ENCODE results near the gene SECISBP2. TPM values are rescaled to one million over a fixed set of nuclear protein-coding genes. Genes with fewer than 3 reads are reported as not detected.
"Not testable (repeated sequence)": the region's sequence is repeated elsewhere in the genome, so short reads cannot be mapped to it uniquely, and the experiment has no call there.

The SECISBP2 gene
- total and polyA plus RNA-seq, 2 donors from 2014 or later: 27.0 to 59.8 TPM

DNA sequence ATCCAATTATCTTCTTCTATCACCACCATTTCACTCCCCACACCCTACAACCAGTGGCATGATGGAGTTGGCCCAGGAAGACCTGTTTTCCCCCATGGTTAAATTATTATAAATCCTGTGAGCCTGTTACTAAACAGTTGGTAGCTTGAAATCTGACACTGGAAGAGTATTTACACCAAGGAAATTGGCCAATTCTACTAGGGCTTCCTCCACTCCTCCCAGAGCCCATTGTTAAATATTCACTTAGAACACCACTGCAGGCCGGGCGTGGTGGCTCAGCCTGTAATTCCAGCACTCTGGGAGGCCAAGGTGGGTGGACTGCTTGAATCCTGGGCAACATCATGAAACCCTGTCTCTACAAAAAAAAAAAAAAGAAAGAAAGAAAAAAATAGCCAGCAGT is 39.7 kb upstream of the SECISBP2 start:
- Histone ChIP-seq H3K27me3 (ENCODE audit: control insufficient read depth, insufficient read depth, low read length) (no peaks in the 10 kb centered on the region), H3K9ac (ENCODE audit: low read length in 3 of 3) (no peak overlapping the region), H3K36me3 (ENCODE audit: control insufficient read depth in 2 of 3, insufficient read depth in 3 of 3, low read length in 3 of 3) (no peaks in the 10 kb centered on the region), H3K27ac (ENCODE audit: low read depth in 2 of 2, low read length in 2 of 2) (no peak overlapping the region), H3K9me3 (ENCODE audit: control insufficient read depth in 2 of 3, insufficient read depth in 1 of 3, low read length in 3 of 3) (peaks cover 0 to 6% (median 0%) of the 10 kb centered on the region in 3 donors), H3K4me3 (ENCODE audit: low read length in 3 of 3) (no peak overlapping the region), H3K4me1 (ENCODE audit: control insufficient read depth in 2 of 3, insufficient read depth in 2 of 3, low read depth in 1 of 3, low read length in 3 of 3) (peaks cover 0 to 2% (median 0%) of the 10 kb centered on the region in 3 donors)
- no peak for FAIRE-seq
- TF ChIP-seq, protein P1, sequence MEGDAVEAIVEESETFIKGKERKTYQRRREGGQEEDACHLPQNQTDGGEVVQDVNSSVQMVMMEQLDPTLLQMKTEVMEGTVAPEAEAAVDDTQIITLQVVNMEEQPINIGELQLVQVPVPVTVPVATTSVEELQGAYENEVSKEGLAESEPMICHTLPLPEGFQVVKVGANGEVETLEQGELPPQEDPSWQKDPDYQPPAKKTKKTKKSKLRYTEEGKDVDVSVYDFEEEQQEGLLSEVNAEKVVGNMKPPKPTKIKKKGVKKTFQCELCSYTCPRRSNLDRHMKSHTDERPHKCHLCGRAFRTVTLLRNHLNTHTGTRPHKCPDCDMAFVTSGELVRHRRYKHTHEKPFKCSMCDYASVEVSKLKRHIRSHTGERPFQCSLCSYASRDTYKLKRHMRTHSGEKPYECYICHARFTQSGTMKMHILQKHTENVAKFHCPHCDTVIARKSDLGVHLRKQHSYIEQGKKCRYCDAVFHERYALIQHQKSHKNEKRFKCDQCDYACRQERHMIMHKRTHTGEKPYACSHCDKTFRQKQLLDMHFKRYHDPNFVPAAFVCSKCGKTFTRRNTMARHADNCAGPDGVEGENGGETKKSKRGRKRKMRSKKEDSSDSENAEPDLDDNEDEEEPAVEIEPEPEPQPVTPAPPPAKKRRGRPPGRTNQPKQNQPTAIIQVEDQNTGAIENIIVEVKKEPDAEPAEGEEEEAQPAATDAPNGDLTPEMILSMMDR (IDR thresholded peaks at IDR 0.05; ENCODE audit: borderline replicate concordance, extremely low read depth, insufficient read depth): no peak
- intact Hi-C loops (cut with DNase I): no loop called here
- no peak for DNase-seq

DNA sequence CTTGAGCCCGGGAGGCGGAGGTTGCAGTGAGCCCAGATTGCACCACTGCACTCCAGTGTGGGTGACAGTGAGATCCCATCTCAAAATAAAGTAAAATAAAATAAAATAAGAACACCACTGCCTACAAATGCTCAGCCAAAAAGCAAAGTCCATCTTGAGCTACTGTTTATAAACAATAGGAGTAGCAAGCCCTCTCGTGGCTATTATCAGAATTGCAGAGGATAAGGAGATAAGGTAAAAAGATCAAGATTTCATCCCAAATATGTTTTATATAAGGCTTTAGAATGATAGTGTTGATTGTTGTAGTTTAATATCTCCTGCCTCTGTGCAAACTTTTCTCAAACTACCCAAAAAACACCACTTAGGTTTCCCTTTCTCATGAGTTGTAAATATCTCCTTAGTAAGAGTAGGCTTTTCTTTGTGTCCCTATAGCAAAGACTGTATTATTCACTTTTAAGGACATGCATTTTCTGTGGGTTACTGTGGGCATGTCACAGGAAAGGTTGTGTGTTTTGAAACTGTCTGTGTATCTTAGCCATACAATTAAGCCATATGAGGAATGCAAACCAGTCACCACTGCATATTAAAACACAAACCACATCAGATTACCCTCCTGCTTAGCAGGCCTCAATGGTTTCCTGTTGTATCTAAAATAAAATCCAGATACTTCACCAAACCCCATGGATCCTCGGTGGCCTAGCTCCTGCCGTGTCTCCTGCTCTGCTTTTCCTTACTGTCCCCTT is 39.1 kb upstream of the SECISBP2 start:
- TF ChIP-seq, protein P1 (IDR thresholded peaks at IDR 0.05; ENCODE audit: borderline replicate concordance, extremely low read depth, insufficient read depth): peak; percentile 66
- Histone ChIP-seq H3K4me3 (ENCODE audit: low read length in 3 of 3) (no peak overlapping the region), H3K27me3 (ENCODE audit: control insufficient read depth, insufficient read depth, low read length) (no peaks in the 10 kb centered on the region), H3K9me3 (ENCODE audit: control insufficient read depth in 2 of 3, insufficient read depth in 1 of 3, low read length in 3 of 3) (peaks cover 0 to 1% (median 0%) of the 10 kb centered on the region in 3 donors), H3K27ac (ENCODE audit: low read depth in 2 of 2, low read length in 2 of 2) (no peak overlapping the region), H3K4me1 (ENCODE audit: control insufficient read depth in 2 of 3, insufficient read depth in 2 of 3, low read depth in 1 of 3, low read length in 3 of 3) (peaks cover 0 to 2% (median 0%) of the 10 kb centered on the region in 3 donors), H3K9ac (ENCODE audit: low read length in 3 of 3) (no peak overlapping the region), H3K36me3 (ENCODE audit: control insufficient read depth in 2 of 3, insufficient read depth in 3 of 3, low read length in 3 of 3) (no peaks in the 10 kb centered on the region)
- DNase-seq: peak in 2 of 5 donors; percentile 64 to 82
- FAIRE-seq: peak; percentile 67
- intact Hi-C loops (cut with DNase I): no loop called here

DNA sequence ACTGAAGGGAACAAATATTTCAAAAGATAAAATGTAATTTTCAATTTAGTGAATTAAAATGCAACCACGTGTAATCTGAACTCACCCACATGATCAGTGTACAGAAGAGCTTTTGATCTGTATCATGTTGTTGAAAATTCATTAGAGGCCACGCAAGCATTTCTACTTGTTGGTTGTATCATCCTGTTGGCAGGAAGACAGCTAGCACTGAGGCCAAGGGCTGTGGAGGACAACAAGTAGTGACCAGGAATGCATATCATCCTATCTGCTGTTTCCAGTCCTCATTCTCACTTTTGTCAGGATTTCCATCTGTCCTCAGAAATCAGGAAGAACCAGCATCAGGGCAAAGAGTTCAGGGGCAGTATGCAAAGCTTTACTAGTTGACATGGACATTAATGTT is 37.2 kb upstream of the SECISBP2 start:
- intact Hi-C loops (cut with DNase I): no loop called here
- FAIRE-seq: no peak
- H3K9ac ChIP-seq (ENCODE audit: low read length in 3 of 3): no peak overlapping the region

DNA sequence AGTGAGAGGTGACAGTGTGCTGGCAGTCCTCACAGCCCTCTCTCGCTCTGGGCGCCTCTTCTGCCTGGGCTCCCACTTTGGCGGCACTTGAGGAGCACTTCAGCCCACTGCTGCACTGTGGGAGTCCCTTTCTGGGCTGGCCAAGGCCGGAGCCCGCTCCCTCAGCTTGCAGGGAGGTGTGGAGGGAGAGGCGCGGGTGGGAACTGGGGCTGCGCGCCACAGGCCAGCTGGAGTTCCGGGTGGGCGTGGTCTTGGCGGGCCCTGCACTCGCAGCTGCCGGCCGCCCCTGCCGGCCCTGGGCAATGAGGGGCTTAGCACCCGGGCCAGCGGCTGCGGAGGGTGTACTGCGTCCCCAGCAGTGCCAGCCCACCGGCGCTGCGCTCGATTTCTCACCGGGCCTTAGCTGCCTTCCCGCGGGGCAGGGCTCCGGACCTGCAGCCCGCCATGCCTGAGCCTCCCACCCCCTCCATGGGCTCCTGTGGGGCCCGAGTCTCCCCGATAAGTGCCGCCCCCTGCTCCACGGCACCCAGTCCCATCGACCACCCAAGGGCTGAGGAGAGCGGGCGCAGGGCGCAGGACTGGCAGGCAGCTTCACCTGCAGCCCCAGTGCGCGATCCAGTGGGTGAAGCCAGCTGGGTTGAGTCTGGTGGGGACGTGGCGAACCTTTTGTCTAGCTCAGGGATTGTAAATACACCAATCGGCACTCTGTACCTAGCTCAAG is 35.9 kb upstream of the SECISBP2 start:
- H3K27me3 ChIP-seq (ENCODE audit: control insufficient read depth, insufficient read depth, low read length); H3K4me3 ChIP-seq (ENCODE audit: low read length in 3 of 3); FAIRE-seq; H3K4me1 ChIP-seq (ENCODE audit: control insufficient read depth in 2 of 3, insufficient read depth in 2 of 3, low read depth in 1 of 3, low read length in 3 of 3); H3K9me3 ChIP-seq (ENCODE audit: control insufficient read depth in 2 of 3, insufficient read depth in 1 of 3, low read length in 3 of 3); H3K27ac ChIP-seq (ENCODE audit: low read depth in 2 of 2, low read length in 2 of 2); H3K36me3 ChIP-seq (ENCODE audit: control insufficient read depth in 2 of 3, insufficient read depth in 3 of 3, low read length in 3 of 3); intact Hi-C loops (cut with DNase I); H3K9ac ChIP-seq (ENCODE audit: low read length in 3 of 3): not testable (repeated sequence)
- DNase-seq: peak in 4 of 5 donors; percentile 24 to 78 (median 44)

More for the DNA sequence above, 37.2 kb upstream of the SECISBP2 start:
- no peak overlapping the region for H3K27ac ChIP-seq (ENCODE audit: low read depth in 2 of 2, low read length in 2 of 2)
- no peaks in the 10 kb centered on the region for H3K27me3 ChIP-seq (ENCODE audit: control insufficient read depth, insufficient read depth, low read length)
- TF ChIP-seq, protein P1 (IDR thresholded peaks at IDR 0.05; ENCODE audit: borderline replicate concordance, extremely low read depth, insufficient read depth): no peak
- H3K4me1 ChIP-seq (ENCODE audit: control insufficient read depth in 2 of 3, insufficient read depth in 2 of 3, low read depth in 1 of 3, low read length in 3 of 3): peaks cover 0 to 2% (median 0%) of the 10 kb centered on the region in 3 donors
- no peaks in the 10 kb centered on the region for H3K36me3 ChIP-seq (ENCODE audit: control insufficient read depth in 2 of 3, insufficient read depth in 3 of 3, low read length in 3 of 3)
- DNase-seq: no peak
- no peaks in the 10 kb centered on the region for H3K9me3 ChIP-seq (ENCODE audit: control insufficient read depth in 2 of 3, insufficient read depth in 1 of 3, low read length in 3 of 3)
- H3K4me3 ChIP-seq (ENCODE audit: low read length in 3 of 3): no peak overlapping the region
